PC-3 (cell line): ENCODE data around the gene CYB5R2.

Experiments
- EZH2 ChIP-seq: fragments of 300-600 bp; sonication (generic); IDR thresholded peaks from one replicate; pipeline ENCODE4 v1.6.1; 2017; ENCODE audit warnings: antibody characterized with exemption, mild to moderate bottlenecking, low read length; ENCODE audit not compliant: unreplicated experiment
- EZH2phosphoT487 ChIP-seq: fragments of 300-600 bp; sonication (generic); IDR thresholded peaks from 2 replicates; pipeline ENCODE4 v1.6.1; 2018; ENCODE audit warnings: mild to moderate bottlenecking, antibody characterized with exemption, low read length, borderline replicate concordance
- TF ChIP-seq, protein P1 (sequence below): fragments of 300-600 bp; sonication (generic); conservative IDR thresholded peaks from 2 replicates; pipeline ENCODE4 v1.5.1; 2017; ENCODE audit warnings: antibody characterized with exemption, low read depth, mild to moderate bottlenecking, low read length

DNA sequence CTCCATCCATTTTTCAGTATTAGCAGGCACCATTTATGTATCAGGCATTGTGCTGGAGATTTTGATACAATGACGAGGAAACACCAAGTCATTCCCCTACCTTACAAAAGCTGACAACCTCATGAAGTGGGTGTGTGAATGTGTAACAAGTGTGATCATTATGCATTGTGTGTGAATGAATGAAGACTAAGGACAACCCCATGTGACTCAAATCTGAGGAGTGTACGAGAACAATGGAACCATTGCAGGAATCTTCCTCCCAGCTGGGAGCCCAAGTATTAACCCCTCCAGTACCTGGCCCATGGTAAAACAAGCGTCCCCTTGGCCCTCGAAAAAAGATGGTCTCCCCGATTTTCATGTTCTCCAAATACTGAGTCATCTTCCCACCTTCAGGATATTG is 4.4 kb downstream of the CYB5R2 start:
- TF ChIP-seq, protein P1, sequence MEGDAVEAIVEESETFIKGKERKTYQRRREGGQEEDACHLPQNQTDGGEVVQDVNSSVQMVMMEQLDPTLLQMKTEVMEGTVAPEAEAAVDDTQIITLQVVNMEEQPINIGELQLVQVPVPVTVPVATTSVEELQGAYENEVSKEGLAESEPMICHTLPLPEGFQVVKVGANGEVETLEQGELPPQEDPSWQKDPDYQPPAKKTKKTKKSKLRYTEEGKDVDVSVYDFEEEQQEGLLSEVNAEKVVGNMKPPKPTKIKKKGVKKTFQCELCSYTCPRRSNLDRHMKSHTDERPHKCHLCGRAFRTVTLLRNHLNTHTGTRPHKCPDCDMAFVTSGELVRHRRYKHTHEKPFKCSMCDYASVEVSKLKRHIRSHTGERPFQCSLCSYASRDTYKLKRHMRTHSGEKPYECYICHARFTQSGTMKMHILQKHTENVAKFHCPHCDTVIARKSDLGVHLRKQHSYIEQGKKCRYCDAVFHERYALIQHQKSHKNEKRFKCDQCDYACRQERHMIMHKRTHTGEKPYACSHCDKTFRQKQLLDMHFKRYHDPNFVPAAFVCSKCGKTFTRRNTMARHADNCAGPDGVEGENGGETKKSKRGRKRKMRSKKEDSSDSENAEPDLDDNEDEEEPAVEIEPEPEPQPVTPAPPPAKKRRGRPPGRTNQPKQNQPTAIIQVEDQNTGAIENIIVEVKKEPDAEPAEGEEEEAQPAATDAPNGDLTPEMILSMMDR: no peak
- TF ChIP-seq EZH2 (no peak), EZH2phosphoT487 (no peak)
